ENCODE results near the gene ABHD16B. TPM values are rescaled to one million over a fixed set of nuclear protein-coding genes. Genes with fewer than 3 reads are reported as not detected.

Gene ABHD16B
- total and polyA plus RNA-seq, 2 experiments from 2014 or later, result not detected

DNA sequence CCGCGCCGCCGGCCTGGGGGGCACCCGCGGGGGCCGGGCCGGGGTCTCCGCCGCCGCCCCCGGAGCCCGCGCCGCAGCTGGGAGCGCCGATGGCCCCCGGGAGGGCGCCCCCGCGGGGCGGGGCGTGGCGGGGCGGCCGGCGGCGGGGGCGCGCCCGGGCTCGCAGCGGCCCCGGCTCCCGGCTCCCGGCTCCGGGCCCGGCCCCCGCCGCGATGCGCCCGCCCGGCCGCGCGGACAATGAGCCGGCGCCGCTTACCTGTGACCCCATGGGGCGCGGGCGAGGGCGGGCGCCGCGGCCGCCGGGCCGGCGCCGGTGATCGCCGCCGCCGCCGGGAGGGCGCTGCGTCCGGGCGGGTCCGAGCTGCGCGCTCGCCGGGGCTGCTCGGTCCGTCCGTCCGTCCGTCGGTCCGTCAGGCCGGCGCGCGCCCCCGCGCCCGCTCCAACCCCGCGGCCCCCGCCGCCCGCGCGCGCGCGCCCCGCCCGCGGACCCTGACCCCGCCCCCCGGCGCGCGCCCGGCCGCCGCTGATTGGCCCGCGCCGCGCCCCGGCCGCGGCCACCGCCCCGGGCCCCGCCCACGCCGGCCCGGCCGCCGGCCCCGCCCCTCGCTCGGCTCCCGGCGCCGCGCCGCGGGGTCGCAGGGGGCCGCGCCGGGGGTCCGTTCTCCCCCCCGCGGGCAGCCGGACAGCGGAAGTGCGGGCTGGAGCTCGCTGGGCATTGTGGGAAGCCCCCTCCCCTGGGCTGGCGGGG, 30.3 kb upstream of the ABHD16B start, which contains the start of gene ZBTB46 (continued):
- TF ChIP-seq POLR2AphosphoS5 (IDR thresholded peaks at IDR 0.05; ENCODE audit: low read depth), result no peak

DNA sequence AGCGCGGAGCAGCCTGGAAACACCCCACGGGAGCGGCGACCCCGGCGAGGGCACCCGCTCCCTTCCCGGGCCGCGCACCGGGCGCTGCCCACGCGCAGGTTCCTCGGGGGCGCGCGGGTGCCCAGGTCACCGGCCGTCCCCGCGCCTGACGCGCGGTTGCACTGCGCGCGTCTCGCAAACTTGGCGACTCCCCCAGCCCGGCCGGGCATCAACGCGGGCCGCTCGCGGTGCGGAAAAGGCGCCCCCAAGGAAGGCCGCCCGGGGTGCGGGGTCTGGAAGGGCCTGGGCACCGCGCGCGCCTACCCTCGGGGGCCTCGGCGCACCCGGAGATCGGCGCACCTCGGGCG, 29.7 kb upstream of the ABHD16B start:
- Histone ChIP-seq H3F3A (replicated peaks; ENCODE audit: low read depth) (peaks cover 26% of the 10 kb centered on the region; the same call in 1 of the 2 replicates), H3K9me2 (ENCODE audit: insufficient read depth) (no peaks in the 10 kb centered on the region), H4K20me1 (replicated peaks; ENCODE audit: insufficient read depth) (peaks cover 24% of the 10 kb centered on the region), H2AFZ (no peak overlapping the region), H3K79me2 (replicated peaks; ENCODE audit: insufficient read depth) (peaks cover 32% of the 10 kb centered on the region), H3K36me3 (ENCODE audit: insufficient read depth) (no peaks in the 10 kb centered on the region), H3K4me2 (peak overlapping the region; percentile 80), H3K27me3 (ENCODE audit: insufficient read depth) (peaks cover 48% of the 10 kb centered on the region), H3K27ac (ENCODE audit: low read depth) (no peak overlapping the region), H3K4me3 (peak overlapping the region; percentile 59), H3K4me1 (ENCODE audit: insufficient read depth) (peaks cover 31% of the 10 kb centered on the region)
- H3K36me3 Mint-ChIP-seq (ENCODE audit: low read depth), result no peaks in the 10 kb centered on the region; the same call in 2 of the 3 replicates
- no peak overlapping the region for H3K27ac Mint-ChIP-seq
- TF ChIP-seq ZNF331 (CRISPR knock-in tag; IDR thresholded peaks at IDR 0.05; ENCODE audit: low read depth), result no peak
- no peak for TF ChIP-seq JUNB (IDR thresholded peaks at IDR 0.05; ENCODE audit: unreplicated experiment)
- TF ChIP-seq, protein P1, sequence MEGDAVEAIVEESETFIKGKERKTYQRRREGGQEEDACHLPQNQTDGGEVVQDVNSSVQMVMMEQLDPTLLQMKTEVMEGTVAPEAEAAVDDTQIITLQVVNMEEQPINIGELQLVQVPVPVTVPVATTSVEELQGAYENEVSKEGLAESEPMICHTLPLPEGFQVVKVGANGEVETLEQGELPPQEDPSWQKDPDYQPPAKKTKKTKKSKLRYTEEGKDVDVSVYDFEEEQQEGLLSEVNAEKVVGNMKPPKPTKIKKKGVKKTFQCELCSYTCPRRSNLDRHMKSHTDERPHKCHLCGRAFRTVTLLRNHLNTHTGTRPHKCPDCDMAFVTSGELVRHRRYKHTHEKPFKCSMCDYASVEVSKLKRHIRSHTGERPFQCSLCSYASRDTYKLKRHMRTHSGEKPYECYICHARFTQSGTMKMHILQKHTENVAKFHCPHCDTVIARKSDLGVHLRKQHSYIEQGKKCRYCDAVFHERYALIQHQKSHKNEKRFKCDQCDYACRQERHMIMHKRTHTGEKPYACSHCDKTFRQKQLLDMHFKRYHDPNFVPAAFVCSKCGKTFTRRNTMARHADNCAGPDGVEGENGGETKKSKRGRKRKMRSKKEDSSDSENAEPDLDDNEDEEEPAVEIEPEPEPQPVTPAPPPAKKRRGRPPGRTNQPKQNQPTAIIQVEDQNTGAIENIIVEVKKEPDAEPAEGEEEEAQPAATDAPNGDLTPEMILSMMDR (conservative IDR thresholded peaks at IDR 0.05; ENCODE audit: low read depth in 2 of 2), result no peak
- no peak for TF ChIP-seq EZH2 (IDR thresholded peaks at IDR 0.05; ENCODE audit: low read depth, unreplicated experiment)
- TF ChIP-seq CREB1 (CRISPR knock-in tag; IDR thresholded peaks at IDR 0.05; ENCODE audit: low read depth), result no peak
- TF ChIP-seq, protein P2, sequence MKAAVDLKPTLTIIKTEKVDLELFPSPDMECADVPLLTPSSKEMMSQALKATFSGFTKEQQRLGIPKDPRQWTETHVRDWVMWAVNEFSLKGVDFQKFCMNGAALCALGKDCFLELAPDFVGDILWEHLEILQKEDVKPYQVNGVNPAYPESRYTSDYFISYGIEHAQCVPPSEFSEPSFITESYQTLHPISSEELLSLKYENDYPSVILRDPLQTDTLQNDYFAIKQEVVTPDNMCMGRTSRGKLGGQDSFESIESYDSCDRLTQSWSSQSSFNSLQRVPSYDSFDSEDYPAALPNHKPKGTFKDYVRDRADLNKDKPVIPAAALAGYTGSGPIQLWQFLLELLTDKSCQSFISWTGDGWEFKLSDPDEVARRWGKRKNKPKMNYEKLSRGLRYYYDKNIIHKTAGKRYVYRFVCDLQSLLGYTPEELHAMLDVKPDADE (IDR thresholded peaks at IDR 0.05), result no peak
- TF ChIP-seq, protein P3, sequence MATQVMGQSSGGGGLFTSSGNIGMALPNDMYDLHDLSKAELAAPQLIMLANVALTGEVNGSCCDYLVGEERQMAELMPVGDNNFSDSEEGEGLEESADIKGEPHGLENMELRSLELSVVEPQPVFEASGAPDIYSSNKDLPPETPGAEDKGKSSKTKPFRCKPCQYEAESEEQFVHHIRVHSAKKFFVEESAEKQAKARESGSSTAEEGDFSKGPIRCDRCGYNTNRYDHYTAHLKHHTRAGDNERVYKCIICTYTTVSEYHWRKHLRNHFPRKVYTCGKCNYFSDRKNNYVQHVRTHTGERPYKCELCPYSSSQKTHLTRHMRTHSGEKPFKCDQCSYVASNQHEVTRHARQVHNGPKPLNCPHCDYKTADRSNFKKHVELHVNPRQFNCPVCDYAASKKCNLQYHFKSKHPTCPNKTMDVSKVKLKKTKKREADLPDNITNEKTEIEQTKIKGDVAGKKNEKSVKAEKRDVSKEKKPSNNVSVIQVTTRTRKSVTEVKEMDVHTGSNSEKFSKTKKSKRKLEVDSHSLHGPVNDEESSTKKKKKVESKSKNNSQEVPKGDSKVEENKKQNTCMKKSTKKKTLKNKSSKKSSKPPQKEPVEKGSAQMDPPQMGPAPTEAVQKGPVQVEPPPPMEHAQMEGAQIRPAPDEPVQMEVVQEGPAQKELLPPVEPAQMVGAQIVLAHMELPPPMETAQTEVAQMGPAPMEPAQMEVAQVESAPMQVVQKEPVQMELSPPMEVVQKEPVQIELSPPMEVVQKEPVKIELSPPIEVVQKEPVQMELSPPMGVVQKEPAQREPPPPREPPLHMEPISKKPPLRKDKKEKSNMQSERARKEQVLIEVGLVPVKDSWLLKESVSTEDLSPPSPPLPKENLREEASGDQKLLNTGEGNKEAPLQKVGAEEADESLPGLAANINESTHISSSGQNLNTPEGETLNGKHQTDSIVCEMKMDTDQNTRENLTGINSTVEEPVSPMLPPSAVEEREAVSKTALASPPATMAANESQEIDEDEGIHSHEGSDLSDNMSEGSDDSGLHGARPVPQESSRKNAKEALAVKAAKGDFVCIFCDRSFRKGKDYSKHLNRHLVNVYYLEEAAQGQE (IDR thresholded peaks at IDR 0.05; ENCODE audit: unreplicated experiment), result no peak
- DNase-seq (ENCODE audit: low spot score), result peak; percentile 39
- no peaks in the 10 kb centered on the region for H3K9me3 Mint-ChIP-seq
- peak; percentile 0; the same call in 2 of the 3 replicates for ATAC-seq
- peaks cover 38% of the 10 kb centered on the region for H3K4me1 Mint-ChIP-seq
- no peak overlapping the region; the same call in 2 of the 3 replicates for H3K4me3 Mint-ChIP-seq
- H3K27me3 Mint-ChIP-seq (ENCODE audit: insufficient read depth, low read depth, poor library complexity), result peaks cover 33% of the 10 kb centered on the region
